Liver (tissue), 9 donors: ENCODE measurements around the gene RBM10. TPM values are rescaled to one million over a fixed set of nuclear protein-coding genes. Genes with fewer than 3 reads are reported as not detected.

Experiments used
- DNase-seq: peaks from one replicate; pipeline ENCODE4 v3.0.0-alpha.2; 2017; ENCODE audit warnings: low spot score
- H3K27ac ChIP-seq, 2 donors: one replicate each; pipeline ENCODE4 v1.7.0; 2013; ENCODE audit warnings: inconsistent platforms in 2 of 2, low read length in 2 of 2, control low read depth in 1 of 2, low read depth in 1 of 2, mild to moderate bottlenecking in 1 of 2
- H3K27me3 ChIP-seq, 4 donors: one replicate each; pipeline versions ENCODE4 v1.6.1 to v1.7.0; 2013; ENCODE audit warnings: low read length in 3 of 4, inconsistent platforms in 1 of 4, mild to moderate bottlenecking in 1 of 4, moderate library complexity in 1 of 4; ENCODE audit not compliant: control insufficient read depth in 4 of 4, insufficient read depth in 4 of 4
- H3K36me3 ChIP-seq, 4 donors: one replicate each; pipeline versions ENCODE4 v1.6.1 to v1.7.0; 2013; ENCODE audit warnings: low read length in 3 of 4, mild to moderate bottlenecking in 3 of 4, low read depth in 1 of 4, moderate library complexity in 1 of 4; ENCODE audit not compliant: control insufficient read depth in 4 of 4, insufficient read depth in 3 of 4
- H3K4me1 ChIP-seq, 4 donors: one replicate each; pipeline versions ENCODE4 v1.6.1 to v1.7.0; 2013; ENCODE audit warnings: low read length in 3 of 4, mild to moderate bottlenecking in 3 of 4, moderate library complexity in 1 of 4; ENCODE audit not compliant: control insufficient read depth in 4 of 4, insufficient read depth in 4 of 4
- H3K4me3 ChIP-seq, 3 donors: one replicate each; pipeline versions ENCODE4 v1.6.1 to v1.7.0; 2013; ENCODE audit warnings: low read length in 3 of 3, control low read depth in 1 of 3, low read depth in 1 of 3, mild to moderate bottlenecking in 1 of 3
- H3K9ac ChIP-seq, 2 donors: one replicate each; pipeline ENCODE4 v1.7.0; 2013; ENCODE audit warnings: low read length in 2 of 2, mild to moderate bottlenecking in 2 of 2, moderate library complexity in 2 of 2, control low read depth in 1 of 2, low read depth in 1 of 2
- H3K9me3 ChIP-seq, 4 donors: one replicate each; pipeline versions ENCODE4 v1.6.1 to v1.7.0; 2013; ENCODE audit warnings: low read length in 3 of 4; ENCODE audit not compliant: control insufficient read depth in 4 of 4
- ATF3 ChIP-seq: IDR thresholded peaks from 2 replicates; pipeline ENCODE4 v1.6.1; 2016; ENCODE audit warnings: antibody characterized with exemption
- CTCF ChIP-seq: fragments of 150-350 bp; IDR thresholded peaks from 2 replicates; pipeline ENCODE4 v1.5.1; 2017; ENCODE audit warnings: improper control_type of control experiment, low read depth, low read length; ENCODE audit not compliant: missing input control
- EGR1 ChIP-seq, 2 donors: IDR thresholded peaks; 2 replicates each; pipeline ENCODE4 v1.6.1; 2016 to 2018; ENCODE audit warnings: antibody characterized with exemption in 2 of 2, low read depth in 2 of 2
- FOXA1 ChIP-seq: IDR thresholded peaks from 2 replicates; pipeline ENCODE4 v1.6.1; 2016; ENCODE audit warnings: antibody characterized with exemption
- FOXA2 ChIP-seq: IDR thresholded peaks from 2 replicates; pipeline ENCODE4 v1.6.1; 2016; ENCODE audit warnings: antibody characterized with exemption
- GABPA ChIP-seq, 2 donors: IDR thresholded peaks in 1 of 2; conservative IDR thresholded peaks in 1 of 2; 2 replicates each; pipeline ENCODE4 v1.6.1; 2016; ENCODE audit warnings: antibody characterized with exemption in 2 of 2, mild to moderate bottlenecking in 1 of 2, moderate library complexity in 1 of 2
- HNF4A ChIP-seq, 2 donors: conservative IDR thresholded peaks; 2 replicates each; pipeline ENCODE4 v1.6.1; 2016; ENCODE audit warnings: antibody characterized with exemption in 2 of 2, mild to moderate bottlenecking in 2 of 2
- JUND ChIP-seq, 2 donors: IDR thresholded peaks; 2 replicates each; pipeline ENCODE4 v1.6.1; 2016; ENCODE audit warnings: antibody characterized with exemption in 2 of 2
- MAX ChIP-seq: IDR thresholded peaks from 2 replicates; pipeline ENCODE4 v1.6.1; 2016; ENCODE audit warnings: antibody characterized with exemption
- RAD21 ChIP-seq, 2 donors: IDR thresholded peaks; 2 replicates each; pipeline ENCODE4 v1.6.1; 2016; ENCODE audit warnings: antibody characterized with exemption in 2 of 2, mild to moderate bottlenecking in 2 of 2
- REST ChIP-seq: IDR thresholded peaks from 2 replicates; pipeline ENCODE4 v1.6.1; 2016; ENCODE audit warnings: antibody characterized with exemption, mild to moderate bottlenecking
- RXRA ChIP-seq, 2 donors: IDR thresholded peaks; 2 replicates each; pipeline ENCODE4 v1.6.1; 2017 to 2018; ENCODE audit warnings: antibody characterized with exemption in 2 of 2, mild to moderate bottlenecking in 1 of 2
- SP1 ChIP-seq: IDR thresholded peaks from 2 replicates; pipeline ENCODE4 v1.6.1; 2018; ENCODE audit warnings: antibody characterized with exemption, mild to moderate bottlenecking
- TAF1 ChIP-seq: conservative IDR thresholded peaks from 2 replicates; pipeline ENCODE4 v1.6.1; 2016; ENCODE audit warnings: antibody characterized with exemption, mild to moderate bottlenecking
- YY1 ChIP-seq: IDR thresholded peaks from 2 replicates; pipeline ENCODE4 v1.6.1; 2016; ENCODE audit warnings: antibody characterized with exemption, mild to moderate bottlenecking
- ZBTB33 ChIP-seq: IDR thresholded peaks from 2 replicates; pipeline ENCODE4 v1.6.1; 2016; ENCODE audit warnings: antibody characterized with exemption
- WGBS: extraction: QIAGEN DNeasy Blood & Tissue Kit; methylation state at CpG from one replicate; pipeline ENCODE4 v1.1.7; 2013; 5-methylcytosine and 5-hydroxymethylcytosine counted together
- polyA plus RNA-seq, 2 donors: library from polyadenylated mRNA; stranded (reverse) in 1 of 2; unstranded in 1 of 2; fragments of 200-250 nt in 1 of 2; fragments of >200 nt in 1 of 2; fragmentation: Nextera tagmentation in 1 of 2; extraction: Ambion mirVana in 1 of 2; gene quantifications; one replicate each; pipeline versions ENCODE4 v1.2.1 to v1.2.3, GENCODE V29; 2013 to 2015
- total RNA-seq, 2 donors: library from RNA; depleted of rRNA; stranded (reverse); fragments of >200 nt; gene quantifications; one replicate each; pipeline ENCODE4 v1.2.3, GENCODE V29; 2014
- donor health status: healthy.
- donor health status: healthy.
- donor health status: healthy.
- donor health status: healthy.
- donor health status: healthy.

The RBM10 gene
- total and polyA plus RNA-seq, 4 donors = 8.2 to 26.6 (median 17.5) TPM

- peaks cover 3 to 68% (median 13%) of the 10 kb centered on the region in 4 donors for H3K36me3 ChIP-seq
- no peaks in the 10 kb centered on the region for H3K4me1 ChIP-seq
- H3K27me3 ChIP-seq = no peaks in the 10 kb centered on the region
- H3K4me3 ChIP-seq = no peak overlapping the region
- H3K9me3 ChIP-seq = no peaks in the 10 kb centered on the region
- no peak overlapping the region for H3K27ac ChIP-seq
- TF ChIP-seq FOXA1 (no peak), RAD21 (IDR thresholded peaks at IDR 0.05) (no peak), TAF1 (no peak), REST (no peak)
- H3K9ac ChIP-seq = no peak overlapping the region
- 92% methylated on average over 9 of the region's 9 CpGs for WGBS
- no peak for DNase-seq
Observed at GRCh38 chrX:47182106-47182700, 37.2 kb downstream of the RBM10 start.

GRCh38 chrX:47184486-47184885, 39.5 kb downstream of the RBM10 start:
- Histone ChIP-seq H3K9me3 (no peaks in the 10 kb centered on the region), H3K27ac (no peak overlapping the region), H3K9ac (no peak overlapping the region), H3K4me1 (no peaks in the 10 kb centered on the region), H3K4me3 (no peak overlapping the region), H3K27me3 (no peaks in the 10 kb centered on the region), H3K36me3 (peaks cover 0 to 50% (median 10%) of the 10 kb centered on the region in 4 donors)
- no peak for TF ChIP-seq FOXA2
- TF ChIP-seq ATF3 = no peak
- TF ChIP-seq YY1 = no peak
- no peak for TF ChIP-seq SP1
- TF ChIP-seq MAX = no peak
- TF ChIP-seq HNF4A (conservative IDR thresholded peaks at IDR 0.05) = no peak
- no peak for TF ChIP-seq CTCF
- no peak for TF ChIP-seq GABPA (IDR thresholded peaks at IDR 0.05 in 1 of 2, conservative IDR thresholded peaks at IDR 0.05 in 1 of 2)
- no peak for TF ChIP-seq EGR1 (IDR thresholded peaks at IDR 0.05; ENCODE audit: low read depth in 2 of 2)
- TF ChIP-seq RXRA (IDR thresholded peaks at IDR 0.05) = no peak
- TF ChIP-seq ZBTB33 = no peak
- no peak for TF ChIP-seq JUND (IDR thresholded peaks at IDR 0.05)
- 97% methylated on average over 4 of the region's 4 CpGs for WGBS
- no peak for DNase-seq
